NCI-H1105 (cell line): Measurements from ENCODE around the gene CCBE1.
A peak's percentile ranks its signal among the peaks of the same experiment; 100 is the strongest.

Experiments used
- DNase-seq: peaks from one replicate; lab custom pipeline; 2025; lab: John Stamatoyannopoulos, UW

The CCBE1 gene

GRCh38 chr18:59454909-59455727 is 242.1 kb downstream of the CCBE1 start:
- DNase-seq = no peak

- no peak for DNase-seq
Observed at GRCh38 chr18:59453468-59453961, 243.7 kb downstream of the CCBE1 start.

GRCh38 chr18:59451963-59452362 is 245.3 kb downstream of the CCBE1 start:
- no peak for DNase-seq

GRCh38 chr18:59451073-59451472 is 246.2 kb downstream of the CCBE1 start:
- DNase-seq = no peak

GRCh38 chr18:59448546-59448945 is 248.7 kb downstream of the CCBE1 start:
- no peak for DNase-seq

GRCh38 chr18:59446012-59446411 is 251.2 kb downstream of the CCBE1 start:
- no peak for DNase-seq

- DNase-seq = no peak
Observed at GRCh38 chr18:59437851-59438569, 259.2 kb downstream of the CCBE1 start.

GRCh38 chr18:59432803-59433597 is 264.2 kb downstream of the CCBE1 start:
- no peak for DNase-seq

GRCh38 chr18:59431131-59431530 is 266.1 kb downstream of the CCBE1 start:
- no peak for DNase-seq

GRCh38 chr18:59429608-59430007 is 267.6 kb downstream of the CCBE1 start:
- DNase-seq = no peak

- no peak for DNase-seq
Observed at GRCh38 chr18:59428018-59428417, 269.2 kb downstream of the CCBE1 start.

- peak; percentile 83 for DNase-seq
Observed at GRCh38 chr18:59426855-59427254, 270.4 kb downstream of the CCBE1 start.

GRCh38 chr18:59423259-59423658 is 274.0 kb downstream of the CCBE1 start:
- DNase-seq = no peak

- DNase-seq = no peak
Observed at GRCh38 chr18:59420244-59420643, 277.0 kb downstream of the CCBE1 start.

GRCh38 chr18:59419386-59419785 is 277.8 kb downstream of the CCBE1 start:
- DNase-seq = peak; percentile 86

- DNase-seq = no peak
Observed at GRCh38 chr18:59416818-59417217, 280.4 kb downstream of the CCBE1 start.

- no peak for DNase-seq
Observed at GRCh38 chr18:59414111-59414653, 283.0 kb downstream of the CCBE1 start.

GRCh38 chr18:59402432-59403090 is 294.7 kb downstream of the CCBE1 start:
- peak; percentile 91 for DNase-seq

- no peak for DNase-seq
Observed at GRCh38 chr18:59400407-59400806, 296.8 kb downstream of the CCBE1 start.

- DNase-seq = no peak
Observed at GRCh38 chr18:59395226-59396175, 301.7 kb downstream of the CCBE1 start.
